Measurements from ENCODE around the gene SCAF11.

Gene SCAF11

DNA sequence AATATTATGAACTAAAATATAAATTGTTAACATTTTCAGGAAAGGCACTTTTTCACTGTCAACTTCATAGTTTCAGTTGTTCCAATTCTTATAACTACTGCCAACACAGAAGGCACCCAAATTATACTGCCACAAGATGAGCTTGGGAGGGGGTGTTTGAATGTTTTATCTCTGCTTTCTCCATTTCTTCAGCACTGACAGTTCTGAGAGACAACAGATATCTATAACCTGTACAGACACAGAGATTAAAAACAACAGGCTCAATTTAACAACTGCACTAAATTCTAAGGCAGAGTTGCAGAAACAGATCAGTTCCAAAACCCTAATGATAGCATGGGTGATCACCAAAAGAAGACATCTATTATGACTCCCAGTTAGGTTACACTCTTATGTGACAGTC, 12.8 kb downstream of the SCAF11 start:
- no peak for DNase-seq

DNA sequence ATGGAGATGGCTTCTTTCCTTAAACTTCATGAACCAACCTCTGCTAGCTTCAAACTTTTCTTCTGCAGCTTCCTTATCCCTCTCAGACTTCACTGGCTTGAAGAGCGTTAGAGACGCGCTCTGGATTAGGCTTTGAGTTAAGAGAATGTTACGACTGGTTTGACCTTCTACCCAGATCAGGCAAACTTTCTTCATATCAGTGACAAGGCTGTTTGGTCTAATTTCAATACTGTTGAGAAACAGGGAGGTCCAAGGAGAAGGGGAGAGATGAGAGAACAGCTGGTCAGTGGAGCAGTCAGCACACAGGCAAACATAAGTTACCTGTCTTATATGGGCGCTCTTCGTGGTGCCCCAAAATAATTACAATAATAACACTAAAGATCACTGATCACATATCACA, 14.9 kb downstream of the SCAF11 start:
- no peak for DNase-seq

DNA sequence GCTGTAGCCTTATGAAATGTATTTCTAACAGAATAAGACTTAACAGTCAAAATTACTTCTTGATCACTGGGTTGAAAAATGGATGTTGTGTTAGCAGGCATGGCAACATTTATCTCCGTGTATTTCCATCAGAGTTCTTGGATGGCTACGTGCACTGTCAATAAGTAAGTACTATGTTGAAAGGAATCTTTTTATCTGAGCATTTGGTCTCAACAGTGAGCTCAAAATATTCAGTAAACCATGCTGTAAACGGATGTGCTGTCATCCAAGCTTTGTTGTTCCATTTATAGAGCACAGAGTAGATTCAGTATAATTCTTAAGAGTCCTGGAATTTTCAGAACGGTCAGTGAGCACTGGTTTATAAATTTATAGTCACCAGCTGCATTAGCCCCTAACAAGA, 15.5 kb downstream of the SCAF11 start:
- DNase-seq: no peak

DNA sequence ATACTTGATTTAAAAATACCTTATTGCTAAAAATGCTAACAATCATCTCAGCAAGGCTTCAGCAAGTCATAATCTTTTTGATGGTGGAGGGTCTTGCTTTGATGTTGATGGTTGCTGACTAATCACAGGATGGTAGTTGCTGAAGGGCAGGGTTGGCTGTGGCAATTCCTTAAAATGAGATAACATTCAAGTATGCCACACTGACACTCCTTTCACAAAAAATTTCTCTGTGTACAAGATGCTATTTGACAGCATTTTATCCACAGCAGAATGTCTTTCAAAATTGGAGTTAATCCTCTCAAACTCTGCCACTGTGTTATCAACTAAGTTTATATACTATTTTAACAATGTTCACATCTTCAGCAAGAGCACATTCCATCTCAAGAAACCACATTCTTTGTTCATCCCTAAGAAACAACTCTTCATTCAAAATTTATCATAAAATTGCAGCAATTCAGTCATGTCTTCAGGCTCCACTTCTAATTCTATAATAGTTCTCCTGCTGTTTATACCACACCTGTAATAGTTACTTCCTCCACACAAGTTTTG, 16.1 kb downstream of the SCAF11 start:
- no peak for DNase-seq

DNA sequence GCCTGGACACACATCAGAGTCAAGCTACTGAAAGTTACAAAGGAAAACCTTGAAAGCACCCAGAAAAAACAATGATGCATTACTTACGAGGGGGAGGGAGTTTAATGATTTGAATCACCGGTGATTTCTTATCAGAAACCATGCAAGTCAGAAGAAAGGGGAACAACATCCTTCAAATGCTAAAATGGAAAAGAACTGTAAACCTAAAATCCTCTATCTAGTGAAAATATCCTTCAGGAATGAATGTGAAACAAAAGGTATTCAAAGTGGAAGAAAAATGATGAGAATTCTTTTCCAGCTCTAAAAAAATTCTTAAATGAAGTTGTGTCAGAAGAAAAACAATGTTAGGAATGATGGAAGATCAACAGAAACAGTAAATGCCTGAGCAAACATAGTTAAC, 16.8 kb downstream of the SCAF11 start:
- DNase-seq: no peak

DNA sequence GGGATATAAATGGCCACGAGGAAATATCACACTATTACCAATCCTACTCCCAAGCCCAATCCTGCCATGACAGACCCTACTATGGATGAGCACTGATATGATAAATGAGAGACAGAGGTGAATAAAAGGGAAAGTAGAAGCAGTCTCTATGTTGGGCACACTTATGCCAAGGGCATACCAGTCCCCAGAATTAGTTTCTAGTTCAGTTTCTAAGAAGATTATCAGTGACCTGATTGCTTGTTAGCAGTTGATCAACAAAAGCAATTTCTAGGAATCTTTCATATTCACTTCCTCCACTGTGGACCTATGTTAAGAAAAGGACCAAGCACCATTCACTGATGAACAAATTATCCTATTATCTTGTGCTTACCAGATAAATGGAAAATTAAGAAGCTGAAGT, 20.0 kb downstream of the SCAF11 start:
- no peak for DNase-seq

DNA sequence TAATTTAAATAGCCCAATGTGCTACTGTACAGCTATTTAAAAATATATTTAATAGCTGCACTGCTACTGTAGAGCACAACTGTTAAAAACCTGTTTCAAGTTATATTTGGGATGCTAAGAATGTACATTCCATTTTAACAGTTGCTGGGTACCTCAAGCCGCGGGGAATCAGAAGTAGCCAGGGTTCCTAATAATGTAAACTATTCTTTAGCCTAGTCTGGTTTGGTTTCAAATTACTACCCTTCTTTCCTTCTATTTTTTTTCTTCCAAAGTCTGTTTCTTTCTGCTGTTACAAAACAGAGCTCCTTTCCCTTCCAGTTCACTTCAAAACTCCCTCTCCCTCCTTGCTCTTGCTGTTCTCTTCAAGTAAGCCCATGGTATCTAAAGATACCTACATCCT, 21.3 kb downstream of the SCAF11 start:
- no peak for DNase-seq

DNA sequence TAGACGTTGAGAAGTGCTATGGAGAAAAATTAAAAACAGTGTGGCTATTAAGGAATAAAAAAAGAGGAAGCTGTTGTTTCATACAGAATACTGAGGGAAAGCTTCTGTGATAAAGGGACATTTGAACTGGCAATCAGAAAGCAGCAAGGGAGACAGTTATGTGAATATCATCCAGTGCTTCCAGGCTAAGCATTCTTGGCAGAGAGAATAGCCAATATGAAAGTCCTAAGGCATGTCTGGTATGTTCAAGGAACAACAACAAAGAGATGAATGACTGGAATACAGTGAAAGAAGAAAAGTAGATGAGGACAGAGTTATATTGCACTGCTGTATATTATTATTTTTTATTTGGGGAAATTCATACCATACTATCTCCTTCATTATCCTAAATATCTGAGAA, 23.9 kb downstream of the SCAF11 start:
- no peak for DNase-seq

DNA sequence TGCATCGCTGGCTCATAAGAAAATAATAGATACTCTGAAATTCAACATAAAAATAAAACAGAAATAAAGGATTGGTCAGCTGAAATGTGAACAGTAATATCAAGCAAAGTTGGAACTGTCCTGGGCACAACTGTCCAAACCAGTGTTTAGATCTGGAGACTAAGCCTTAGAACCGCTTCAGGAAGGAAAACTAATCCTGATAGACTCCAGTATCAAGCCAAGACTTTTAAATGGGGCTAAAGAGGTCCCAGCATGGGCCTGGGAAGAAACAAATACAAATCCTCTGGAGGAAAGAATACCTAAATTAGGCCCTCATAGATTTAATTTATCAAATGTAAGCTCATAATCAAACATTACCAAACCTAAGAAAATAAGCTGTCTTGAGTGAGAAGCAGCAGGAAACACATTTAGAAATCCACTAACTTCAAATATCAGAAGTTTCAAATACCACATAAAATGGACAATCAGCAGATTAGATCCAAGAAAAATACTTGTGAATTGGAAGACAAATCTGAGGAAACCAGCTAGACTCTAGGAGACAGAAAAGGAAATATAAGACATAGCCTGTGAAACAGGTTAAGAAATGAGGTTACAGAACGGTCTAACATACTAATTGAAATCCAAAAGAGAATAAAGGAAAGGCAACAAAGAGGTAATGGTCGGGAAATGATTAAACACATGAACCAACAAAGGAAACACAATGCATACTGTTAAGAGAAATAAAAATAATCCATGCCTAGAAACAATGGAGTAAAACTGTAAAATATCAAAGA, 27.6 kb downstream of the SCAF11 start:
- DNase-seq: no peak

DNA sequence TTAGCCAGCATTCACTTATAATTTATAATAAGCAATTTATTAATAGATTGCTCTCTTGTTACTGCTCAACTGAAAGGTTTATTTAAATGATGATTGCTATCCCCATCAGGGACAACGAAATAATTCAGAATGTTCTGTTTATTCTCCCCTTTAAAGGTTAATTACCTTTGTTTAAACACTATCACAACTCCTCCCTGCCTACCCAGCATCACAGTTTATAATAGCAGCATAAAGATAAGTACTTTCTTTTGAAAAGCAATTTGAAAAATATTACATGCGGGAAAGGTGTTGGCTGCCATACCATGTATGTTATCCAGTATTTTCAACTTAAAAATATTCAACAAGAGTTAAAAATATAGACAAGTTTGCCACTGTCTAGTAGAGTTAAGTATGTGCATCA, 30.6 kb downstream of the SCAF11 start:
- DNase-seq: no peak

DNA sequence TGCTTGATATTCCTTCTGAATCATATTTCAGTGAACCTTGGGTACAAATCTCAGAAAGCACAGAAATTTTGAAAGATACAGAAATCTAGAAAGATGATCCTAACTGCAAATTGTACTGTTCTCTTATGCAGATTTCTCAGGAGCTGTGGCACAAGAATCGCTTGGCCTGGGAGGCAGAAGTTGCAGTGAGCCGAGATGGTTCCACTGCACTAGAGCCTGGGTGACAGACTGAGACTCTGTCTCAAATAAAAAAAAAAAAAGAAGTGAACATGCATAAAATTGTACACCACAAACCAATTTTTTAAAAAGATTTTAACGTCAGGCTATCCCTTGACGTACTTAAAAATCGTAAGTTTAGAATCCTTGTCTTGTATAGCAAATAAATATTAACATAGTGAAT, 31.3 kb downstream of the SCAF11 start:
- no peak for DNase-seq

DNA sequence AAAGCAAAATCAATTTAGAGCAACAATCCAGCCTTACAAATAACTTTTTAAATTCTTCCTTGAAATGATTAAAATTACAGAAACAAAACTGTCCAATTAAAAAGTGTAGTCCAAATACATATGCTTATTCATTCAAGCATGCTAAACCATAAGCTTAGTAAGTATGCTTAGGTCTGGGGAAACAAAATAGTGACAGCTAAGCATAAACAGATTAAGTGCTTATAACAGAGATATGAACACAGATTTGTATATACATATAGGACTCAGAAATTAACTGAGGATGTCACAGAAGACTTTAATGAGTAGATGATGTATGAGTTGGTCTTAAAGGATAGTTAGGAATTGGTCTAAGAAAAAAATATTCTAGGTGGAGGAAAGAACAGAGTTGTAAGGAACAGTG, 41.8 kb downstream of the SCAF11 start:
- DNase-seq: no peak

DNA sequence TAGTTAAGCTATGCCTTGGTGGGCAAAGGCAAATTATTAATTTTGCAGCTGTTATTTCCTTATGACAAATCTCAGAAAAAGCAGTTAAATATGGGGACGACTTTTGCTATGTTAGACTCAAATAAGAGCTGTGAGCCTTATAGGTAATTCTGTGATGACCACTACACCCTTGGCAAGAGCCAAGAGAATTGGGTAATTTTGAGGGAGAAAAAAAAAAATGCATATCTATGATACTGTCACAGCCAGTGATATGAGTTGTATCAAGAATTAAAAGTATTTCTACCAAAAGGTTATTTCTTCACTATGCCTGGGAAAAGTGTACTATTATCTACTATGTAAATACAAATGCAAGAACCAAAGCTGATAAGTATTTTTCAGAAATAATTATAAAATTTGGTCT, 43.9 kb downstream of the SCAF11 start:
- DNase-seq: no peak

DNA sequence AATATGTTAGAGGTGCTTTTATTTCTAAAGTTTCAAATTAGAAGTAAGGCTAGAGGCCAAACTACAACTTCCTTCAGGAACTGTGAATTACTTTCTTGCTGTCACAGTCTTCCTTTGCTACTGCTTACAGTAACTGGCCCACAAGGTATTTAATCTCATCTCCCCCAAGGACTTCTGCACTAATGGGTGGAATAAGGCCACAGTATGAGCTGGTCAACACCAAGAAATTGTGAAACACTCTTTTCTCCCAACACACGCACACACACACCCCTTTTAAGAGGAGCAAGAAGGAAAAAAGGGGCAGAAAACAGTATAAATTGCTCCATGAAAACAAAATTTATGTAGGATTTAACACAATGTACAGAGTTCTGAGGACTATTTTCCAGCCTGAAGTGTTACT, 45.6 kb downstream of the SCAF11 start:
- no peak for DNase-seq

DNA sequence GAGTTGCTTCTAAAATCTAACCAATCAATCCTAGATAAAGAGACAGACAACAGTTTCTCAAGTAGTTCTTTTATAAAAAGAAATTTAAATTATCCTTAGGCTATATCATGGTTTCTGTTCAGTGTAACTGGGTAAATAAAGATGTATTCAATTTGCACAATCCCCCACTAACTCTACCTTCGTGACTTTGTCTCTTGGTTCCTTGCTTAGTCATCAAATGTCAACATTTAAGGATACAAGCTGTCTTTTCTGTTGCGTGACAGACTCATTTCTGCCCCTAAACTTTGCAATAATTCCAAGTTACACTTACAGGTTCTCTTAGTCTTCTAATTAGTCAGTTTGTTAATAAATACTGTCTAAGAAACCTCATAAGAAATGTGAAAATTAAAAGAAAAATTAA, 50.6 kb downstream of the SCAF11 start:
- DNase-seq: no peak

DNA sequence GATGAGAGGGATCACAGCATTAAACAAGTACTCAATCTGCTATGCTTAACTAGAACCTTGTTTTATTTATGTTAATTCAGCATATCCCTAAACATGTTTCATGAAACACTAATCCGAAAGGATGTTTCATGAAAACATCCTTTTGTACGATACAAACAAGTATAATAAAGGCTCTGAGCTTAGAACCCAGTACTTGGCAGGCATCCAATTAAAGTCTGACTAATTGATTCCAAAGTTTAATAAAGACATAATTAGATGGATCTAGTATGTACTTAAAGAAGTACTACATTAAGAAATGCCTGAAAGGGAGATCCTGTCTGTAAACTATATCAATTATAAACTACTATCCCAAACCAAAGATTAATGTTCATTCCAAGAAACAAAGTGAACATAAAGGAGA, 51.8 kb downstream of the SCAF11 start:
- DNase-seq: no peak

DNA sequence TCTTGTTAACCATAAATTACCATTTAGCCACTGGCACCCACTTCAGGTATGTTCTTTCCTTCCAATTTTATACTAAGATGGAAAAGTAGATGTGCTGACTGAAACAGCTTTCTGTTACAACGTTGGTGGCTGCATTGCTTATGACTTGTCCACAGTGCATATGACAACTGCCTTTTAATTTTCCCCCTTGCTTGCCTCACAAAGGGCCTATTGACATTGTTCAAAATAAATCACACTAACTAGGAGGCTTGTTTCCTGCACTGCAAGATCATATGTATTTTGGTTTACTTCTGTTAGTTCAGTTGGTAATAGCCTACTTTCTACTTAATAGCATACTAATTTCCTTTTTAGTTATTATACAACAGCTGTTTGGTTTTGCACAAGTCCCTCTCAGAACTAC, 55.4 kb downstream of the SCAF11 start:
- no peak for DNase-seq

DNA sequence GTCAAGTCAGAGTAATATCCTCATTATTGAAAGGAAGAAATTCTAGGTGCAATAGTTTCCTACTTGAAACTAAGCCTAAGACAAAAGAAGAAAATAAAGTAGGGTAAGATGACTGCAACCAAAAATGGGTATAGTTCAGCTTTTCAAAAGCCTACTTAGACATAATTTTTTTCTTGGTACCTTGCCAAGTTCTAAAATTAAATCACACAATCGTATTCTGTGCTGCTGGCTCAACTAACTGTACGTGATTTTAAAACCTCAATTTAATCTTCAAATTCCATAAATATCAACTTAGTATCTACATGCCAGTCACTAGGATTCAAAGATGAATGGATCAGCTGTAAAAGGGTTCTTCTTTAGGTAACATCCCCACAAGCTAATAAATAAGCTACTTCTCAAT, 56.9 kb downstream of the SCAF11 start:
- DNase-seq: no peak

DNA sequence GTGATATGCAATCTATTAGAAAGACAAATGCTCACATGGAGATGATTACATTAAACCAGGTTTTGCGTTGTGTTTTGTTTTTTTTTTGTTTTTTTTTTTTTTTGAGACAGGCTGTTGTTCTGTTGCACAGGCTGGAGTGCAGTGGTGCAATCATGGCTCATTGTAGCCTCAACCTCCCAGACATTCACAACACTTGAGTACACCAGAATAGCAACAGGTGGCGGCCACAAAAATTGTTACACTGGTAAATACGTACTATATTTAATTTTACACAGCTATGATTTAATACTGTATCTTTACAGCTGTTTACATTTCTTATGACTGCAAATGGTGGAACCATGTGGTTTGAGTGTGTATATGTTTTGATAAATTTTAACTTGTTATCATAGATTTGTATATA, 60.0 kb downstream of the SCAF11 start:
- DNase-seq: no peak

DNA sequence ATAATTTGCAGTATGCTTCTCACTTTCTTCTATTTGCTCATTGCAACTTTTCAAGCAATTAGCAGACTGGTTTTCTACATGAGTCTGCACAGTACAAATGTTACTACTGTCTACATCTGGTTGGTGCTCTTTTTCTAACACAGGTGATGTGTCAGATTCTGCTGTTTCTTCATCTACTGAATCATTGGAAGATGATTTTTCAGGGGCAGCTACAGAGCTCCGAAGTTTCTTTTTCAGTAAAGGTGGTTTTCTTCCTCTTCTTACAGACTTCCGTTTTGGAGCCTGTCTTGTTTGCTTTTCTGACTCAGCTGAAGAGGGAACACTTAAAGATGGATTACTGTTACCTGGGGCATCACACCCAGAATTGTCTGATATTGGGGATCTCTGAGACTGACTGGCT, 62.1 kb downstream of the SCAF11 start:
- DNase-seq: no peak

DNA sequence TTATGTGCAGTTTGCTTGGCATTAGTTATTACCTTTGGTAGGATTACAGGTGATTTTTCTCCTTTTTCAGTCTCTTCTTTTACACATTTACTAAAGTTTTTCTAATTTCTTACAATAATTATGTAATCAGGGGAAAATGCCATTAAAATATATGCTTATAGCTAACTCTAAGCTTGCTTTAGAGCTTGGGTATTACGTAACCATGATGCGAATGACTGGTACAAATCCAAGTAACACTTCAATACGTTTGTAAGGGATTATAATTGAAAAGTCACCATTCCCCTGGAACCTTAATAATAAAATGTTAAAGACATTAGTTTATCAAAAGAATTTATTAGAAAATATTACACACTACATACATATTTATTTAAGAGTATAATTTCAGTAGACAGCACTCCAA, 71.6 kb downstream of the SCAF11 start:
- no peak for DNase-seq

DNA sequence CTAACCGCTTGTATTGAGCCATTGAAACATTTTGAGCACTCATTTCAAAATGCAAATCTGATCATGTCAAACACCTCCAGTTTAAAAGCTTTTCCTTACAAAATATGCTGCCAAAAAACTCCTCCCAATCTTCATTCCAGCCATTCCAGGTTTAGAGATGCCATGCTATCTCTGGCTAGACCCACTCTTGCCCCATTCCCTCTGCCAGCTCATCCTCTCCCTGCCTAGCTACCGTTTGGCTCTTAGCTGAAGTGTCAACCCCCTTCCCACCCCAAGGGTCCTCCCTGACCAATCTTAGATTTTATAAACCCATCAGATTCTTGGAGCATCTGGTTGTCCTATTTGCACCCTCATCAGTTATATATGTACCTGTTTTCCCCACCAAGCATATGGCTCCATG, 75.0 kb downstream of the SCAF11 start:
- no peak for DNase-seq

DNA sequence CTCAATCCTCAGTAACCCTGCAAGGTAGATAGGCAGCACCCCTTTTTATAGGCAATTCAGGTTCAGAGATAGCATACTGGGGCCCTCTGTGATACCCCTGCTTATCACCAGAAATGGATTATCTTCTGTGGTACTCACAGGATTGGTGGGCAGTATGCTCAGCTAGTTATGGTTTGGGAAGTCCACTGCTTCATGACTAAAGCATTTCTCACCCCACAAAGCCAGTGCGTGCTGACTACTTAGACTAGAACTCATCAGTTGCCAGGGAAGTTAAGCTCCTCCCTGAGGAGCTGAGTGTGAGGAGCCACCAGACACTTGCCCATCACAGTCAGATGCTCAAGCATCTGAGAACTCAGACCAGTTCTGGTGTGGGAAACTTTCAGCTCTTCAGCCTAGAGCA, 76.3 kb downstream of the SCAF11 start:
- DNase-seq: no peak

DNA sequence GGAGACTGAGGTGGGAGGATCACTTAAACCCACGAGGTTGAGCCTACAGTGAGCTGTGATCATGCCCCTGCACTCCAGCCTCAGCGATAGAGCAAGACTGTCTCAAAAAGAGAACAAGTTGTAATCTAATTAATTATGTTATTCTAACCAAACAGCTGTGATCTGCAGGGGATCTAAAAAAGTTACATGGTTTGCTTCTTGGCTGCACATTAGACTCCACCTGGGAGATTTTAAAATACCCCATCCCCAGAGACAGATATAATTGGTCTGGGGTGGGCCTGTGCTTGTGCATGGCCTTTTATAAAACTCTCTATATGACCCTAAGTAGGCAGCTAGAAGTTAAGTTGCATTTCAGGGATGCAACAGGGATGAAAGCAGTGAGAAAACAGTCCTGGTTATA, 76.7 kb downstream of the SCAF11 start:
- DNase-seq: no peak

DNA sequence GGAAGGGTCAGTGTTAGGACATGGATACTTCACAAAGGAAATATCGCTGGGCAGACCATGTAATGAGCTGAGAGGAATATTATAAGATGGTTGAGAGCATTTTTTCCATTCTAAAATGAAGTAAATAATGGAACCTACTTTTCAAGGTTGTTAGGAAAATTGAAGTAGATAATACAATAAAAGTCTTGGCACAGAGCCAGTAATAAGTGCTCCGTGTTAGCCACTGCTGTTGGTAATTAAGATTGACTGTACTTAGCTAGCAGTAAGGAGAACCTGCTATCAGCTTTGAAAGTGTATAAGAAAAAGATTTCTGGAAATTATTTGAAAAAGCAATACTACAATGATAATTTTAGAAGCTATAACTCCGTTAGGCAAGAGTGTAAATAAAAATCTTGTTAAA, 77.6 kb downstream of the SCAF11 start:
- DNase-seq: no peak

Data from CD4-positive, alpha-beta T cell treated with Interleukin-12 subunit alpha and Interleukin-12 subunit beta, for 1 hour (primary cell).